NCI-H2081 (cell line): ENCODE measurements around the gene SRSF11.
"Not testable (repeated sequence)": the region's sequence is repeated elsewhere in the genome, so short reads cannot be mapped to it uniquely, and the experiment has no call there.

Experiments
- DNase-seq, 2 experiments: peaks; one replicate each; lab custom pipeline; 2025; lab: John Stamatoyannopoulos, UW

SRSF11 gene

GRCh38 chr1:70221238-70222121, at the start of gene SRSF11:
TSS of gene SRSF11 (plus strand) at chr1:70221380. CDS start at chr1:70221637, 257 bp downstream.
- peak; percentile 93 to 94 for DNase-seq

GRCh38 chr1:70171512-70171911, 49.7 kb upstream of the SRSF11 start:
- DNase-seq, result no peak

- not testable (repeated sequence) for DNase-seq
Observed at GRCh38 chr1:70185181-70185580, 36.0 kb upstream of the SRSF11 start.

GRCh38 chr1:70188522-70188921, 32.7 kb upstream of the SRSF11 start:
- no peak for DNase-seq

- no peak for DNase-seq
Observed at GRCh38 chr1:70190180-70190579, 31.0 kb upstream of the SRSF11 start.

GRCh38 chr1:70192446-70192845, 28.7 kb upstream of the SRSF11 start:
- DNase-seq, result not testable (repeated sequence)

GRCh38 chr1:70194601-70195000, 26.6 kb upstream of the SRSF11 start:
- DNase-seq, result no peak

- DNase-seq, result no peak
Observed at GRCh38 chr1:70195342-70195741, 25.8 kb upstream of the SRSF11 start.

GRCh38 chr1:70196333-70196732, 24.8 kb upstream of the SRSF11 start:
- DNase-seq, result no peak

GRCh38 chr1:70200065-70200464, 21.1 kb upstream of the SRSF11 start:
- DNase-seq, result no peak

- DNase-seq, result no peak
Observed at GRCh38 chr1:70202173-70202758, 18.9 kb upstream of the SRSF11 start.

GRCh38 chr1:70204139-70204538, 17.0 kb upstream of the SRSF11 start:
- DNase-seq, result no peak

GRCh38 chr1:70204600-70204999, 16.6 kb upstream of the SRSF11 start:
- DNase-seq, result peak in 1 of 2 experiments; percentile 48

- DNase-seq, result peak in 1 of 2 experiments; percentile 36
Observed at GRCh38 chr1:70205071-70205433, 16.1 kb upstream of the SRSF11 start.

- peak; percentile 93 to 97 for DNase-seq
Observed at GRCh38 chr1:70205434-70206118, 15.6 kb upstream of the SRSF11 start, which contains the start of gene LRRC40. TSS of gene LRRC40 (minus strand) at chr1:70205579. CDS start at chr1:70205540, 39 bp downstream.

GRCh38 chr1:70206833-70207232, 14.3 kb upstream of the SRSF11 start:
- DNase-seq, result not testable (repeated sequence)

GRCh38 chr1:70207492-70207891, 13.7 kb upstream of the SRSF11 start:
- no peak for DNase-seq

- no peak for DNase-seq
Observed at GRCh38 chr1:70208292-70208691, 12.9 kb upstream of the SRSF11 start.

- no peak for DNase-seq
Observed at GRCh38 chr1:70210820-70211219, 10.4 kb upstream of the SRSF11 start.

- no peak for DNase-seq
Observed at GRCh38 chr1:70211541-70211940, 9.6 kb upstream of the SRSF11 start.

GRCh38 chr1:70220015-70220414, 1.2 kb upstream of the SRSF11 start:
- DNase-seq, result no peak

- DNase-seq, result no peak
Observed at GRCh38 chr1:70220517-70221237, 503 bp upstream of the SRSF11 start.
